Activated CD4-positive, alpha-beta memory T cell treated with anti-CD3 and anti-CD28 coated beads, Interleukin-2, amount 10 ng/mL, durations not matched to agents 7 days and 5 days (primary cell): ENCODE results near the gene SYT7. TPM values are rescaled to one million over a fixed set of nuclear protein-coding genes. Genes with fewer than 3 reads are reported as not detected.

Source experiments
- CTCF ChIA-PET: fragments of 350-600 bp; sonication (Branson Sonifier 250); formaldehyde crosslinking; loops from one replicate; lab custom pipeline; 2021; ENCODE audit warnings: antibody characterized with exemption, inconsistent platforms; lab: Charles Lee
- POLR2A ChIA-PET: fragments of 350-600 bp; sonication (Branson Sonifier 250); formaldehyde crosslinking; loops from one replicate; lab custom pipeline; 2021; ENCODE audit warnings: antibody characterized with exemption; lab: Charles Lee
- DNase-seq: peaks from one replicate; pipeline ENCODE4 v3.0.0-alpha.2; 2020
- H3K27ac Mint-ChIP-seq: one replicate; pipeline ENCODE4 v1.8.0; 2021; ENCODE audit warnings: mild to moderate bottlenecking, mixed read lengths
- H3K27me3 Mint-ChIP-seq: one replicate; pipeline ENCODE4 v1.8.0; 2021; ENCODE audit warnings: mixed read lengths
- H3K36me3 Mint-ChIP-seq: one replicate; pipeline ENCODE4 v1.8.0; 2021; ENCODE audit warnings: low read depth, mixed read lengths
- H3K4me1 Mint-ChIP-seq: one replicate; pipeline ENCODE4 v1.8.0; 2021; ENCODE audit warnings: mixed read lengths
- H3K4me3 Mint-ChIP-seq: one replicate; pipeline ENCODE4 v1.8.0; 2021; ENCODE audit warnings: mild to moderate bottlenecking, mixed read lengths
- H3K9me3 Mint-ChIP-seq: one replicate; pipeline ENCODE4 v1.8.0; 2021; ENCODE audit warnings: mixed read lengths
- total RNA-seq, 2 experiments: library from RNA; stranded (reverse); gene quantifications; one replicate each; pipeline ENCODE4 v1.2.3, GENCODE V29; 2021

The SYT7 gene
- total RNA-seq, 2 experiments from 2014 or later, result not detected

DNA sequence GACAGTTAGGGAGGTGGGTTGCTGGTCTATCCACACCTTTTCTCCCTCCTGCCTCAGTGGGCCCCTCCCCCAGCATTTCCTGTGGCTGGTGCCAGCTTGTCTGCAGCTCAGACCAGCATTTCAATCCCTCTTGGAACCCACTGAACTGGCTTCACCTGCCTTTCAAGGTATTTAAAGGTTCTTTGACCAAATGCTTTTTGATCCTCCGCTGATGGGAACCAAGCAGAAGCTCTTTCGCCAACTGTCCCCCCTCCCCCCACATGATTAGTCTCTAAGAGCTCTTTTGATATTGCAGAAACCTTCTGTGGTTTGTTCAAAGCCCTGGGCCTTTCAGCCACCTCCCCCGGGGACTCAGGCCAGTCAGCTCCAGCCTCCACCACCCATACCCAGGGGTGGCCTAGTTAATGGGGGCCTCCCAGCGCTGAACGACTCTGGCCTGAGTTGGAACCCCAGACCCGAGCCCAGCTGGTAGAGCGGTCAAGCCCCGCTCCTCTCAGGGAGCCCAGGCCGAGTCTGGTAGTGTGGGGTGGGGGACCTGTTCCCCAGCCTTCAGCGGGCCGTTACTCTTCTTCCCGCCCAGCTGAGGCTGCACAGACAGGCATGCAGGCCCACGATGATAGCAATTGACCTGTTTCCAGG is 6.0 kb upstream of the SYT7 start:
- CTCF ChIA-PET, result interaction anchor here (0.6 to 0.8 kb wide), 3 partner anchors 20 to 169 kb away, joined by 3 read pairs; no protein-coding TSS in a partner anchor
- POLR2A ChIA-PET, result no interaction called here
- Mint-ChIP-seq H3K27me3 (peaks cover 58% of the 10 kb centered on the region), H3K4me1 (peaks cover 11% of the 10 kb centered on the region), H3K4me3 (no peak overlapping the region), H3K36me3 (no peaks in the 10 kb centered on the region), H3K9me3 (no peaks in the 10 kb centered on the region), H3K27ac (no peak overlapping the region)
- DNase-seq, result no peak

- no peak for DNase-seq
- Mint-ChIP-seq H3K4me1 (peaks cover 17% of the 10 kb centered on the region), H3K9me3 (no peaks in the 10 kb centered on the region), H3K27ac (no peak overlapping the region), H3K27me3 (peaks cover 55% of the 10 kb centered on the region), H3K36me3 (no peaks in the 10 kb centered on the region), H3K4me3 (no peak overlapping the region)
- POLR2A ChIA-PET, result no interaction called here
- CTCF ChIA-PET, result no interaction called here
These were observed 4.2 kb upstream of the SYT7 start for GRCh38 chr11:61585115-61585514.

- peaks cover 59% of the 10 kb centered on the region for H3K27me3 Mint-ChIP-seq
- no peaks in the 10 kb centered on the region for H3K9me3 Mint-ChIP-seq
- peaks cover 11% of the 10 kb centered on the region for H3K4me1 Mint-ChIP-seq
- H3K36me3 Mint-ChIP-seq, result no peaks in the 10 kb centered on the region
- no peak for DNase-seq
- H3K4me3 Mint-ChIP-seq, result peak overlapping the region; percentile 68
- ChIA-PET POLR2A (no interaction called here), CTCF (interaction anchor here (0.8 to 2.0 kb wide), 4 partner anchors 15 to 152 kb away, joined by 3 to 5 read pairs (median 4); no protein-coding TSS in a partner anchor)
- no peak overlapping the region for H3K27ac Mint-ChIP-seq
These were observed 1.1 kb upstream of the SYT7 start for GRCh38 chr11:61581931-61582330.

DNA sequence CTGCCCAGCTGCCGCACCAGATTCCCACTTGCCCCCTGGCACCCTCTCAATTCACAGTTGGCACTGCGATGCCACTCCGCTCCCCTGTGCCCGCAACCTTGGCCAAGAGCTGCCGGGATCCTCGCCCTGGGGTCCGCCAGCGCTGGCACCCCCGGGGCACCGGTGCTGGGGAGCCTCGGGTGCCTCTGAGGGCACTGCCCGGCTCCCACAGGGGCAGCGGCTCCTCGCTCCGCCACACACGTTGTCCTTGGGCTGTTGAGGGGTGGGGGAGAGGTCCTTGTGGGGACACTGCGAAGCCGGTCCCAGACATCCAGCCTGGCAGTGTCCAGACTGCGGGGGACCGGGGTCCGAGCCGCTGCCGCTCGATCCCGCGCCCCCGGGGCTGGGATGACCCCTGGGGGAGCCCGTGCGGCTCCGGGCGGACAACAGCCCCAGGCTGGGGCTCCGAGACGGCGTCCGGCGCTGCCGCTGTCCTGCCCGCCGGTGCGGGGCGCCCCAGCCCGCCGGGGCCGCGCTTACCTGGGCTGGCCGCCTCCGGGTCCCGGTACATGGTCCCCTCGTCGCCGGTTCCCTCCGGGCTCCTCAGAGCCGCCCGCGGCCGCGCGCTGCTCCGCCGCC is 496 bp downstream of the SYT7 start:
- H3K4me1 Mint-ChIP-seq, result peaks cover 11% of the 10 kb centered on the region
- peak overlapping the region; percentile 37 for H3K4me3 Mint-ChIP-seq
- DNase-seq, result no peak
- no peak overlapping the region for H3K27ac Mint-ChIP-seq
- no peaks in the 10 kb centered on the region for H3K36me3 Mint-ChIP-seq
- ChIA-PET POLR2A (no interaction called here), CTCF (no interaction called here)
- H3K9me3 Mint-ChIP-seq, result no peaks in the 10 kb centered on the region
- peaks cover 50% of the 10 kb centered on the region for H3K27me3 Mint-ChIP-seq

- POLR2A ChIA-PET, result no interaction called here
- DNase-seq, result no peak
- Mint-ChIP-seq H3K27me3 (peaks cover 50% of the 10 kb centered on the region), H3K4me3 (peak overlapping the region; percentile 37), H3K36me3 (no peaks in the 10 kb centered on the region), H3K9me3 (no peaks in the 10 kb centered on the region), H3K27ac (no peak overlapping the region), H3K4me1 (peaks cover 11% of the 10 kb centered on the region)
- CTCF ChIA-PET, result no interaction called here
These were observed 1.1 kb downstream of the SYT7 start for GRCh38 chr11:61579676-61580270.

DNA sequence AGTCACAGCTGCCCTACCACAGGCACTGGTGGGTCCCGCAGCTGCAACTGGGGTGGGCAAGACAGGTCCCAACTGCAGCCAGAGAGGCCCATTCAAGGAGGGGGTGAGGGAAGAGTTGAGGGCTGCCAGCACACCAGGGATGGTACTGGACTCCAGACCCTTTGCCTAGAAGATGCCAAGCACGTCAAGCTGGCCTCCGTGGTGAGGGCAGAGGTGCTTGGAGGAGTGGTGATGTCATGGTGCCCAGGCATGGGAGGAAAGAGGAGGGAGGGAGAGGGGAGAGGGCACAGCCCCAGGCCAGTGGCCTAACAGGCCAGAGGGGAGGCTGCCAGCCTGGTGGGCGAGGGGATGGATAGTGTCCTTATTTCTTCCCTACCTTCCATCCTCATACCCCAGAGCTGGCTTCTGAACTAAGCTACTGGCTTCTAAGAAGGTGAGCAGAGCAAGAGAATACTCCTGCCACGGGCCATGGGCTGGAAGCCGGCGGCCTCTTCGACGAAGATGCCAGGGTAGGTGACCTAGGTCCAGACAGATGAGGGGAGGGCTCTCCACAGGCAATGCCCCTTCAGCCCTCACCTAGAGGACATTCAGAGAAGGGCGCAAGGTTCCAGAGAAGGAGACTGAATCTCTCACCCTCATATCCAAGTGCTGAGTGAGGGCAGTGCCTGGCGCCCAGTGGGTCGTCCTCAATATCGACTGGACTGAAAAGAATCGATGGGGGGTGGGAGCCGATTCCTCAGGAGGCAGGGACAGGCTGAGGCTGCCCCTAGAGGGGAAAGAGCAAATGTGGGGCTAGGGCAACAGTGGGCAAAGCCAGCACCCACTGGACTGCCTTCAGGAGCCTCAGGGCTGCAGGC is 1.8 kb downstream of the SYT7 start:
- POLR2A ChIA-PET, result no interaction called here
- Mint-ChIP-seq H3K9me3 (no peaks in the 10 kb centered on the region), H3K27me3 (peaks cover 48% of the 10 kb centered on the region), H3K4me3 (peak overlapping the region; percentile 37), H3K4me1 (peaks cover 11% of the 10 kb centered on the region), H3K36me3 (no peaks in the 10 kb centered on the region), H3K27ac (no peak overlapping the region)
- CTCF ChIA-PET, result no interaction called here
- DNase-seq, result no peak

DNA sequence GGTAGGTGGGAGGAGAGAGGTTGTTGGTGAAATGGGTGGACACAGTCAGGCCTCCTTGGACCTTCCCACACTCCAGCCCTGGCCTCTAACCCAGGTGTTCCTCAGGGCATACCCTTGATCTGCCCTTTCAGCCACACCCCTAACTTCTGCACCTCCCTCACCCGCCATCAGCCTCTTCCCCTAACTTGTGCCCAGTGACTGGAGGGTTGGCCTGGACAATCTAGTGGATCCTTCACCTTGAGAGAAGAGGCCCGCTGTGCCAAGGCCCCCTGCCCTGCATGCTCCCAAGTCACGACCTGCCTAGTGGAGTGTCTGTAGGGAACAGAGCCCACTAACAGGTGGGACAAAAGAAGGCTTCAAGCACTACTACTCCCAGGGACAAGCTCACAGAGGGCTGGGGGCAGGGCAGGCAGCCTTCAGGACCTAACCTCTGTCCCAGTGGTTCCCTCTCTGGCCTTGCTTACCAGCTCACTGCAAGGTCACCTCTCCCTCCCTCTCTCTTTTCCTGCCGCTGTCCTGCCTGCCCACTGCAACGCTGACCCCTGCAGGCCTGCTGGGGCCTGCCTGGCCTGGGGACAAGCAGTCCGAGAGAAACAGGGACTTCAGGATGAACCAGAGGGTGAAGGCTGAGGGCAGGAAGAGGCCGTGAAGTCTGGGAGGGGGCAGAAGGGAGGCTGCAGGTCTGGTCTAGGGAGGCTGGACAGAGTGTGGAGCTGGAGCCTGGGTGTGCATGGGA is 3.3 kb downstream of the SYT7 start:
- ChIA-PET POLR2A (no interaction called here), CTCF (no interaction called here)
- Mint-ChIP-seq H3K36me3 (no peaks in the 10 kb centered on the region), H3K9me3 (no peaks in the 10 kb centered on the region), H3K4me1 (peaks cover 11% of the 10 kb centered on the region), H3K27me3 (peaks cover 42% of the 10 kb centered on the region), H3K27ac (no peak overlapping the region), H3K4me3 (no peak overlapping the region)
- DNase-seq, result no peak

- Mint-ChIP-seq H3K9me3 (no peaks in the 10 kb centered on the region), H3K27me3 (peaks cover 29% of the 10 kb centered on the region), H3K27ac (no peak overlapping the region), H3K36me3 (no peaks in the 10 kb centered on the region), H3K4me1 (peaks cover 4% of the 10 kb centered on the region), H3K4me3 (no peak overlapping the region)
- ChIA-PET CTCF (no interaction called here), POLR2A (no interaction called here)
- DNase-seq, result no peak
These were observed 4.7 kb downstream of the SYT7 start for GRCh38 chr11:61575886-61576861.

- Mint-ChIP-seq H3K4me3 (no peak overlapping the region), H3K27me3 (peaks cover 26% of the 10 kb centered on the region), H3K9me3 (no peaks in the 10 kb centered on the region), H3K36me3 (no peaks in the 10 kb centered on the region), H3K27ac (no peak overlapping the region), H3K4me1 (peaks cover 1% of the 10 kb centered on the region)
- DNase-seq, result no peak
- ChIA-PET CTCF (no interaction called here), POLR2A (no interaction called here)
These were observed 6.3 kb downstream of the SYT7 start for GRCh38 chr11:61574611-61575010.

DNA sequence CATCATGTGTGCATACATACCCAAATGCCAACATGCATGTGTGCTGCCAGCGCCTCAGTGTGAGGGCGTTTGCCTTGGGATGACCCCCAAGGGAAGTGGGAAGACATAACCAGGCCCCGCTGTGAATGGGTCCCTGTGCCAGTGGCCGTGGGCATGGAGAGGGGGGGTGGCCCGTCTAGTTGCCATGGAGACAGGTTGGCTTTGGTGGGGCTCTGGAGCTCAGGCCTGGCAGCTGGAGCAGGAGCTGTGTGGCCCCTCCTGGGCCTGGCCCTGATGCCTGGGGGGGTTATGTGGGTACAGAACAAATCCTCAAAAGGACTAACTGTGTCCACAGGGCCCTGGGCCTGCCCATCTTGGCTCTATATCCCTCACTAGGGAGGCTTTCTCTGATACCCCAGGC is 8.0 kb downstream of the SYT7 start:
- no peaks in the 10 kb centered on the region for H3K36me3 Mint-ChIP-seq
- H3K4me1 Mint-ChIP-seq, result no peaks in the 10 kb centered on the region
- H3K4me3 Mint-ChIP-seq, result no peak overlapping the region
- no peaks in the 10 kb centered on the region for H3K9me3 Mint-ChIP-seq
- CTCF ChIA-PET, result no interaction called here
- peaks cover 19% of the 10 kb centered on the region for H3K27me3 Mint-ChIP-seq
- POLR2A ChIA-PET, result no interaction called here
- DNase-seq, result no peak
- H3K27ac Mint-ChIP-seq, result no peak overlapping the region

DNA sequence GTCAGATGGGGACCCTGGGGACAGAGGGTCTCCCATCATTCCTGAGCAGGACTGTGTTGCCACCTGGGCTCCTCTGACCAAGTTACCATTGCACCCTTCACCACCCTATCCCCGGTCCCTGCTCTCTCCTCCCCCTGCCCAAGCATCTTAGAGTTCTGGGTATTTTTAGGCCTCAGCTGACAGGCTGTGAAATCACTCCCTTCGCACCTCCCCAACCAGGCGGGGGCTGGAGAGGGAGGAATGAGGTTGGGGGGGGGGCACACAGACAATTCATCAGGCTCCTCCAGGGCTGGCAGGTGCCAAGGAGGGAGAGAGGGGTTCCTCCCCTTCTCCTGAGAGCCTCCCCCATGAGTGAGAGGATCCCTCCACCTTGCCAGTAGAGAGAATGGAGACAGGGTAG is 9.0 kb downstream of the SYT7 start:
- Mint-ChIP-seq H3K27me3 (peaks cover 18% of the 10 kb centered on the region), H3K36me3 (no peaks in the 10 kb centered on the region), H3K4me3 (no peak overlapping the region), H3K4me1 (no peaks in the 10 kb centered on the region), H3K27ac (no peak overlapping the region), H3K9me3 (no peaks in the 10 kb centered on the region)
- ChIA-PET CTCF (no interaction called here), POLR2A (no interaction called here)
- DNase-seq, result no peak

DNA sequence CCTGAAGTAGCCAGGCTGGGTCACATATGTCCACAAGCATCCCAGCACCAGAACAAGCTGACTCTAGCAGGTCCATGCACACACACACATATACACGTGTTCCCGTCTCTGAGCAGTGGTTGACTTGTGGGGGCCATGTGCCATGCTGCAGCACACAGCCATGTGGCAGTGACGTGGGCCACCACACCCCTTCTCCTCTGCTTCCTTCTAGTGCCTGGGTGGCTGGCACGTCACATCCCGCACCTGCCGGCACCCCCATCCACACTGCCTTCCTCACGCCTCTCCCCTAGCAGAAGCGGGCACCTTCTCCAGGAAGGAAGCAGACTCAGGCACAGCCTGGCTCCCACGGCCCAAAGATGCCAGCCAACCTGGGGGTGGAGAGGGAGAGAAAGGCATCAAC is 9.5 kb downstream of the SYT7 start:
- no peak overlapping the region for H3K4me3 Mint-ChIP-seq
- no peak for DNase-seq
- H3K9me3 Mint-ChIP-seq, result no peaks in the 10 kb centered on the region
- CTCF ChIA-PET, result no interaction called here
- H3K36me3 Mint-ChIP-seq, result no peaks in the 10 kb centered on the region
- POLR2A ChIA-PET, result no interaction called here
- no peak overlapping the region for H3K27ac Mint-ChIP-seq
- peaks cover 19% of the 10 kb centered on the region for H3K27me3 Mint-ChIP-seq
- H3K4me1 Mint-ChIP-seq, result no peaks in the 10 kb centered on the region
